GM21619 (cell line): ENCODE measurements around the gene FRG1.
"Not testable (repeated sequence)": the region's sequence is repeated elsewhere in the genome, so short reads cannot be mapped to it uniquely, and the experiment has no call there.

Source experiments
- ATAC-seq: cut with Tn5 transposase; IDR thresholded peaks from one replicate; pipeline ENCODE4 v1.9.1; 2021; ENCODE audit not compliant: unreplicated experiment

FRG1 gene

DNA sequence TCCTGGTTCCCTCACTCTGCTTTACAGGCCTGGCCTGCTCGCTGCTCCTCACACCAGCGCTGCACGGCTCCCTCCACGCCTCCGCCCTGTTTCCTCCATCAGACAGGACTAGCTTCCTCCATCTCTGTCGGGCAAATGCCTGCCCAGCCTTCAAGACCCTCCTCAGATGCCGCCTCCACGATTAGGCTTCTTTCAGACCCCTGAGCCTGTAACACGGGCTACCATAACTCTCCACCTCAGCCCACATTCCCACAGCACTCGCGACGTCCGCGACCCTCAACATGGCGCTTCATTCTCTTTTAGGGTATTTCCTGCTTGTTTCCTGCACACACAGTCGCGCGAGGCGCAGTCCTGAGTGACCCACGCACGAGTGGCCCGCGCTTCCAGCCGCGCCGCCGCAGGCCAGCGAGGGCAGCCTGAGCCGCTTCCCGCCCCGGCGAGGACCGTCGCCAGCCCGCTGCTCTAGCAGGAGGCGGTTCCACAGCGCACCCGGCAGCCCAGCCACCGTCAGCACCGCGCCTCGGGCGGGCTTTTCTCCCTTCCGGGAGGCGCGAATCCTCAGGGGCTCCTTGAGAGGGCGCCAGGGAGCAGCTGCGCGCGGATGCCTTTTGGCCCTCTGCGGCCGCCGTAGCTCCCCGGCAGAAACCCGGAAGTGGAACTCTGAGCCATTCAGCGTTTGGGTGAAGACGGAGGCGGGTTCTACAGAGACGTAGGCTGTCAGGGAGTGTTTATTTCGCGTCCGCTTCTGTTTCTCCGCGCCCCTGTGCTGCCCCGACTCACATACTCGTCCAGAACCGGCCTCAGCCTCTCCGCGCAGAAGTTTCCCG is at the start of gene FRG1:
Gene FRG1 (plus strand): TSS at position 695 of the 827 bp plus-strand sequence. CDS start 138 bp downstream, outside the sequence.
- peak; percentile 99 for ATAC-seq

DNA sequence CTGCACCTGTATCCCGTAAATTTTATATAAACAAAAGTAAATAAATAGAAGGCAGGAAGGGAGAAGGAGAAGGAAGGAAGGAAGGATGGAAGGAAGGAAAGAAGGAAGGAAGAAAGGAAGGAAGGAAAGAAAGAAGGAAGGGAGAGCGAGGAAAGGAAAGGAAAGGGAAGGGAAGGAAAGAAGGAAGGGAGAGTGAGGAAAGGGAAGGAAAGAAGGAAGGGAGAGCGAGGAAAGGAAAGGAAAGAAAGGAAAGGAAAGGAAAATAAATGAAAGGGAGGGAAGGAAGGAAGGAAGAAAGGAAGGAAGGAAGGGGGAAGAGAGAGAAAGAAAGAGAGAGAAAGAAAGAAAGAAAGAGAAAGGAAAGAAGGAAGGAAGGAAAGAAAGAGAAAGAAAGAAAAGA is 43.0 kb upstream of the FRG1 start:
- no peak for ATAC-seq

DNA sequence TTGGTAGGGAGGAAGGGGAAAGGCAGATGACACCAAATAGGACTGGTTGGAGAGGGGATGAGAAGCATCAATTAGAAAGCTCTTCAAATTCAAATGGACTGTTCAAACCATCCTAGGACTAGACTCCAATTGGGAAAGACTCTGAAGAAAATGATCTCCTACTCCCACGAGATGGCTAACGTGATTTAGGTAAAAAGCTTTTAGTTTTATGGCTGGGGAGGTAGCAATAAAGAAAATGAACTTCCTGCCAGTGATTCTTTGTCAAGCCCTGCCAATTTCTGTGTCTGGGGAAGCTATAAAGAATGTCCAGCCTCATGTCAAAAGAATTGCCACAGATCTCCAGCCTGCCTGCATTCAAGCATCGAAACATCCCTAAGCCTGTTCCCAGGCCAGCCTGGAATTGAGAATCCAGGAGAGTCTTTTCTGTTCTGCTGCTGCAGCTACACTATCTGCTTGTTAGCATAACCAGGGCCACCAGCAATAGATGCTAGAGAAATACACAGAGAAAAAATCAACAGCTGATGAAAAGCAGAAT is 41.1 kb upstream of the FRG1 start:
- not testable (repeated sequence) for ATAC-seq

DNA sequence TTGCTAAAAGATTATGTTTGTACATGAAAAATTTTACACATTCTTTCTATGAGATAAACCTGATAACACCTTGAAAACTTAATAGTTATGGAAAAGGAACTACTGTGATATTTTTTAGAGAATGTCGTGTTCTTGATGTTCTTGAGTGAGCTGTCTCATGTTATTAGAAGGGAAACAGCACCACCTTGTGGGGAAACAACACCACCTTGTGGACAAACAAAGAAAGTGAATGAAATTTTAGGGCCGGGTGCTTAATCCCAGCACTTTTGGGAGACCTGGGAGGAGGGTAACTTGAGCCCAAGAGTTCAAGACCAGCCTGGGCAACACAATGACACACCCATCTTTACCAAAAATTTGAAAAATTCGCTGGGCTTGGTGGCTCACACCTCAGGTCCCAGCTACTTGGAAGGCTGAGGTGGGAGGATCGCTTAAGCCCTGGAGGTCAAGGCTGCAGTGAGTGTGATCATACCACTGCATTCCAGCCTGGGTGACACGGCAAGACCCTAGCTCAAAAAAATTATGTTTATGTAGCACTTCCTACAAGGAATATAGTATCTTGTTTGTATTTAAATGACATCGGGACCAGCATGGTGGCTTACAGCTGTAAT is 36.1 kb upstream of the FRG1 start:
- ATAC-seq = peak; percentile 78

DNA sequence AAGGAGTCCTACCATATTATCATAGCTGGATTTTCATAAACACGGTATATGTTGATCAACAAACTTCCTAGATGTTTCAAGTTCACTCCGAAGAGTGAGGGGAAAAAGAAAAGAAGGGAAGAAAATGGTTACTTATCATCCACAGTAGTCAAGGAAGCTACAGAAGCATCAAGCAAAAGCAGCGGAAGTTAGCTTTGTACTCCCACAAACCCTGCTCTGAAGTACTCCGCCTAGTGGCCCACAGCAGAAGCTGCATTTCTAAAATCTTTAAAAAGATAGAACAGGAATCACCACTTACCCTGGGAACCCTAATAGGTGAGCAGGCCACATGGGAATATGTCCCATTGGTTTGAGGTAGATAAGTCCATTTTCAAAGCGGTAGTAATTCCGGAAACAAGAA is 28.5 kb upstream of the FRG1 start:
- ATAC-seq = no peak

DNA sequence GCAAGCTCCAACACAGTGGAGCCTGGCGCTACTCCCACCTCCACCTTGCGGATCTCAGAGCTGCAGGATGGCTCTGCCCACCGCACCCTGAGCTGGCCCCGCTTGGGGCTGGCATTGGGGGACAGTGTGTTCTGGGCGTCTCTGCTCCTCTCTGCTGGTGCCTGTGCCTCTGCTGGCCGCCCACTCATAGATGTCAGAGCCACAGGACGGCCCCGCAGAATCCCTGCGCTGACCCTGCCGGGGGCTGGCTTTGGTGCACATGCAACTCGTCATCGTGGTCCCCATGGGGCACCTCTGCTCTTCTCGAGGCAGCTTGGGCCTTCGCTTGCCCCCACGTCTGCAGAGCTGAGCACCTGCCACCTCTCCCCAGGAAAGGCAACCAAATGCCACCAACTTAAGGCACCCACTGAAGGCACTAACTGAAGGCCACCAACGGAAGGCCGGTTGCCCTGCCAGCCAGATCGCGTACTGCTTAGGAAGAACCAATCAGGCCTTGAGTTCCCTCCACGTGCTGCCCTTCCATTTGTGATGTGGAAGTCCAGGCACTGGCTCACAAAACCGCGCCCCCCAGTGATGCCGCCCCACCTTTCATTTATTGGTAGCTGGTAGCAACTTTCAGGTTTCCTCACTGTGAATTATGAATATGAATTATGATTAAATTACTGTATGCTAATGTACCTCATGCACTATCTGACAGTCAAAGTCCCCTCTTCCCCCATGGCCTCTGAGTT is 23.3 kb upstream of the FRG1 start:
- ATAC-seq = no peak

DNA sequence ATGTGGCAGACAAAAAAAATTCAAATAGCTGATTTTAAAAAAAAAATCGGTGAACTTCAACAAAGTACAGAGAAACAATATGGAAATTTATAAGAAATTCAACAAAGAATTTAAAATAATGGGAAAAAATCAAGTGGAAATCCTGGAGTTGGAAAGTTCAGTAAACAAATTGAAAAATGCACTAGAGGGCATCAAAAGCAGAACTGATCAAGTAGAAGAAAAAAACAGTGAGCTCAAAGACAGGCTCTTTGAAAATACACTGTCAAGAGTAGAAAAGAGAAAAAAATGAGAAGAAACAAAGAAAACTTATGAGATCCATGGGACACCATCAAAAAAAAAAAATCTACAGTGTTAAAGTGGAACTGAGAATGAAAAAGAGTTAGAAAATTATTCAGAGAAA is 19.6 kb upstream of the FRG1 start:
- ATAC-seq = no peak

- not testable (repeated sequence) for ATAC-seq
Observed at GRCh38 chr4:189926742-189927141, 13.9 kb upstream of the FRG1 start.

DNA sequence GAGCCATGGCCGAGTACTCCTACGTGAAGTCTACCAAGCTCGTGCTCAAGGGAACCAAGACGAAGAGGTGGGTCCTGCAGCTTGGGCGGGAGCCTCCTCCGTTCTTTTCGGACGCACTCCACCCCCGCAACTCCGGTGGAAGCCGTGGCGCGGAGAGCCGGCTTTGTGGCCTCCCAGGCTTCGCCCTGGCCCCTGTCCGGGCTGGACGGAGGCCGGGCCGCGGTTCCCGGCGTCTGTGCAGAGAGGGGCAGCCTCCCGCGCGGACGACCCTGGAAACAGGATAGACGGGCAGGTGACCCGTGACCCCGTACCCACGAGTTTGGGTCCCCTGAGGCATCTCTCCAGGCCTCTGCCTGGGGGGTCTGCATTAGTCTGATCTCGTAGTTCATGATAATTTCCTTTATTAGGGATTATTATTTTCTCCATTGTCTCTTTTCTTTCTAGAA is 356 bp downstream of the FRG1 start:
- no peak for ATAC-seq

DNA sequence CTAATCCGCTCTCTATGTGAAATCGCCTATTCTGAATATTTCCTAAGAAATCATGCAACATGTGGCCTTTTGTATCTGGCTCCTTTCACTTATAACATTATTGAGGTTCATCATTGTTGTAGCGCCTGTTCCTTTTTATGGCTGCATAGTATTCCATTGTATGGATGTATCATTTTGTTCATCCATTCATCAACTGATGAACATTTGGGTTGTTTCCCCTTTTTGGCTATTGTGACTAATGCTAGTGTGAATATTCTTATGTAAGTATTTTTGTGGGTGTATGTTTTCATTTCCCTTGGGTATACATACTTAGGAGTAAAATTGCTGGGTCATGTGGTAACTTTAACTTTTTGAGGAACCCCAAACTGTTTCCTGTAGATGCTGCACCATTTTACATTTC is 1.7 kb downstream of the FRG1 start:
- not testable (repeated sequence) for ATAC-seq

- ATAC-seq = not testable (repeated sequence)
Observed at GRCh38 chr4:189944077-189944476, 3.4 kb downstream of the FRG1 start.

GRCh38 chr4:189946906-189947305 is 6.2 kb downstream of the FRG1 start:
- ATAC-seq = not testable (repeated sequence)

DNA sequence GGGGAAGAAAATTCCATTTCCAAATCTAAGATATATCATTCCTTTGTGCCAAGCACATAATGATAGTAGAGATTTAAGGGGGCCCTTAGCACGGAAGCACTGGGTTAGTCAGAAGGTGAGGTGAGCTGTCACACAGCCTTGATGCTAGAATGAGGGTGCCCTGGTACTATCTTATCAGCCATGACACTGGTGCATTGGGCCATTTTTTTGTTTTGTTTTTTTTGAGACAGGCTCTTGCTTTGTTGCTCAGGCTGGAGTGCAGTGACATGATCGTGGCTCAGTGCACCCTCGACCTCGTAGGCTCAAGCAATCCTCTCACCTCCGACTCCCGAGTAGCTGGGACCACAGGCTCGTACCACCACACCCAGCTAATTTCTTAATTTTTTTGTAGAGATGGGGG is 7.8 kb downstream of the FRG1 start:
- not testable (repeated sequence) for ATAC-seq

- not testable (repeated sequence) for ATAC-seq
Observed at GRCh38 chr4:189969291-189969690, 28.6 kb downstream of the FRG1 start.

- ATAC-seq = no peak
Observed at GRCh38 chr4:189973646-189974045, 33.0 kb downstream of the FRG1 start.

DNA sequence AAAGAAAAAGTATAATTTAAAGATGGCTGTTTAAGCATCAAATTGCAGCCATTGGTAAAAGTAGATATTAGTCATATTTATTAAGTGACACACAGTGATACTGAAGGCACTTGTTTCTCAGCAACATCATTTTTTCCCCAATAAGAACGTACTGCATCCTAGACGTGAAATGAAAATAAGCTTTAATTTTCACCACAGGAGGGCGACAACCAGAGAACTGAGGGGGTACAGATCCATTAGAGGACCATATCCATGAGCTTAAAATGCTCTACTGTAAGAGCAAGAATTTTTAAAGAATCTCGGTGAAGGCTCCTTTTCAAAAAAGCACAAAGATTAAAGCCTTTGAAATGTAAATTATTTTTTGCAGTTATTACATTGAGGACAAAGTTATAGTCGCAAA is 33.4 kb downstream of the FRG1 start:
- no peak for ATAC-seq

DNA sequence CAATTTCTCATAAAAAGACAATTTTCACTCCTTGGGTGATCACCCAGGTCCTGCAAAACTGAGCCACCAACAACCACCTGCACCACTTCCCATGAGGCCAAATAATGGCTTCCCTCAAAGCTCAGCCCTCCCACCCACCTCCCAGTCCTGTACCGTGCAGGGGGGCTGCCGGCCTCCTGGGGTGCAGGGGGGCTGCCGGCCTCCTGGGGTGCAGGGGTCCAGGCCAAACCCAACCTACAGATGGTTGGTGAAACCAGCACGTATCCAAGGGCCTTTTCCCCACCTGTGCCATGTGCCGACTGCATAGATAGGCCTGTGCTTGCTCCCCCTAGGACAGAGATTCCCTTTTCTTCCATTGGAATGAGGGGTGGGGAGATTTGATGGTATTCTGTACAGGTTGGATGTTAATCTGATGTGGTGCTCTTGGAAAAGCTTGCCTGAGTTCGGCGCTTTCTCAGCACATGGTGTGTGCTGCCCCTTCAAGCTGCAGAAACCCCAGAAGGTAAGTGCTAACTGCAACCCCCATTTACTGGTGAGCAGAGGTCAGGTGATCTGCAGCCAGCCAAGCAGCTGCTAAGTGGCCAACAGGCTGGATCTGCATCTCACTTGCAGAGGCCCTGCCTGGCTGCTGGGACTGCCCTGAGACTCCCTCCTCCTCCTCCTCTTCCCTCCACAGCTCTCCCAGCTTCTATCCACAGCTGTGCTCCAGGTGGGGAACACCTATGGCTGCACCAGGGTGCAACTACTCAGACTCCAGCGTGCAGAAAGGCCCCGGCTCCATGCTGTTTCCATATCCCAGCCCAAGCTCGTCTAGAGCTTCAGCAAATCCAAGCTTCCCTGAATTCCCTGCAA is 38.8 kb downstream of the FRG1 start:
- no peak for ATAC-seq

- ATAC-seq = not testable (repeated sequence)
Observed at GRCh38 chr4:189980292-189980691, 39.6 kb downstream of the FRG1 start.

DNA sequence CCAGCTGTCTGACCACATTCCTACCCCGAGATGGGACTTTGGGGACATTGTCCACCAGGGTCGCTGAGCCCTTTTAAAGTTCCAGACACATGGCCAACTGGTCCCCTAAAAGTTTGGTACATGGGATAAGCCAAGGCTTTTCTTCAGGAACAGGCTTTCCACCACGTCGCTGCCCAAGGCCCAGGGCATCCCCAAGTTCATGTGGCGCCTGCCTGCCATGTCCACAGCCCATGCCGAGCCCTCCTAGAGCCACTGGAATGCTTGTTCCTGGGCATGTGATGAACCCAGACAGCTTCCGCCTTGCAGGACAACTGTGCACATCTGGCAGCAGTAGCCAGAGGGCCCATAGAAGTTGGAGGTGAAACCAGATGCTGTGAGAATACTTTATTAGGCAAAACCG is 41.3 kb downstream of the FRG1 start:
- ATAC-seq = no peak

DNA sequence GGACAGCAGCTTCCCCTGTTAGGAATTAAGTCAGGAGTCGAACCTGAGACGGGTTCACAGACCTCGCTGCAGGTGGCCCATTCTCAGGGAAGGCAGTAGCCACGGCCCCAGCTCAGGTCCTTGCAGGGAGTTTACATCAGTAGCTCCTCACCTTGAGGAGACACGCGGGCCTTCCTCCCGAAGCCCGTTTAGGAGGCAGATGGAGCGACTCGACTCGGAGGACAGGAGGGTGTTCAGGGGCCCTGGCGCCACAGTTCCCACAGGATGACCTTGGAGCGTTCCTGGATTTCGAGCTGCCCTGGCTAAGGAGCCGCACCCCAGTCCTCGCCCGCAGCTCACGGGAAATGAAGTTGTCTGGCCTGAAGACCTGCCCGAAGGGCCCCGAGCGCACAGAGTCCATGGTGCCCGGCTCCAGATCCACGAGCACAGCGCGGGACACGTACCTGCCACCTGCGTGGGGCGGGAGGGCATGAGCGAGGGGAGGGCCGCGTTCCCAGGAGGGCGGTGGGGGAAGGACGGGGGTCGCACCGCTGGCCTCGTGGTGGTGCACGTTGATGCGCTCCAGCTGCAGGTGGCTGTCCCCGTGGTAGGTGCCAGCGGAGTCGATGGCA is 43.3 kb downstream of the FRG1 start:
- ATAC-seq = not testable (repeated sequence)
